ENCODE data around the gene CAPN14.

DNA sequence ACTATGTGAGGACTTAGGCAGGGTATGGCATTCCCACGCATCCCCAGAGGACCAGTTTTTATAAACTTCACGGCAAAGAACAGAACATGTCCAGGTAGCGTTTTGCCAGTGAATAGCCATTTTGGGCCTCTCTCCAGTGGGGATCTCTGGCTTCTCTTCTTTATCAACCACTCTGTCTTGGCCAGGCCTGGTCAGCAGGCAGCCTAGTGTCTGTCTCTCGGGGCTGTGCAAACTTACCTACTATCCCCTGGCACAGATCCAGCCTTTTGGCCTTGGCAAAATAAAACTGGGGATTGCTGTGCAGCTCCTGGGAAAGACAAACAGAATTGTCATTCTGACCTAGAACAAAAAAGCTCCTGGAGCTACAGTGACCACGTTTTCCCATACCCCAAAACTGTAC lies 14.5 kb downstream of the CAPN14 start:
- no peak for TF ChIP-seq POLR2A (IDR thresholded peaks at IDR 0.05; ENCODE audit: low read length)
- TF ChIP-seq GATA1 (IDR thresholded peaks at IDR 0.05; ENCODE audit: low read depth, low read length), result no peak
